WERI-Rb-1 (cell line): Measurements from ENCODE around the gene LCN6.
"Not testable (repeated sequence)": the region's sequence is repeated elsewhere in the genome, so short reads cannot be mapped to it uniquely, and the experiment has no call there.

Source experiments
- DNase-seq: peaks from one replicate; pipeline ENCODE4 v3.0.0-alpha.2; 2020
- H3K27ac ChIP-seq: fragments of 250-450 bp; sonication (Bioruptor Pico); 2 replicates; pipeline ENCODE4 v1.5.1; 2020; ENCODE audit warnings: mild to moderate bottlenecking, moderate library complexity
- H3K27me3 ChIP-seq: fragments of 250-450 bp; sonication (Bioruptor Pico); 2 replicates; pipeline ENCODE4 v1.5.1; 2021; ENCODE audit warnings: mild to moderate bottlenecking, low read depth, moderate library complexity; ENCODE audit not compliant: insufficient read depth, severe bottlenecking
- H3K36me3 ChIP-seq: fragments of 250-450 bp; sonication (Bioruptor Pico); 2 replicates; pipeline ENCODE4 v1.5.1; 2020; ENCODE audit warnings: mild to moderate bottlenecking, moderate library complexity
- H3K4me3 ChIP-seq: 2 replicates; pipeline ENCODE4 v1.5.1; 2011; ENCODE audit warnings: low read depth, mild to moderate bottlenecking, control low read depth, low read length
- H3K9me3 ChIP-seq: fragments of 250-450 bp; sonication (Bioruptor Pico); 2 replicates; pipeline ENCODE4 v1.5.1; 2021; ENCODE audit warnings: mild to moderate bottlenecking, moderate library complexity; ENCODE audit not compliant: severe bottlenecking
- TF ChIP-seq, protein P1 (sequence below): IDR thresholded peaks from 2 replicates; pipeline ENCODE4 v1.5.1; 2011; ENCODE audit warnings: low read depth, mild to moderate bottlenecking, control low read depth, inconsistent platforms, low read length

The LCN6 gene

DNA sequence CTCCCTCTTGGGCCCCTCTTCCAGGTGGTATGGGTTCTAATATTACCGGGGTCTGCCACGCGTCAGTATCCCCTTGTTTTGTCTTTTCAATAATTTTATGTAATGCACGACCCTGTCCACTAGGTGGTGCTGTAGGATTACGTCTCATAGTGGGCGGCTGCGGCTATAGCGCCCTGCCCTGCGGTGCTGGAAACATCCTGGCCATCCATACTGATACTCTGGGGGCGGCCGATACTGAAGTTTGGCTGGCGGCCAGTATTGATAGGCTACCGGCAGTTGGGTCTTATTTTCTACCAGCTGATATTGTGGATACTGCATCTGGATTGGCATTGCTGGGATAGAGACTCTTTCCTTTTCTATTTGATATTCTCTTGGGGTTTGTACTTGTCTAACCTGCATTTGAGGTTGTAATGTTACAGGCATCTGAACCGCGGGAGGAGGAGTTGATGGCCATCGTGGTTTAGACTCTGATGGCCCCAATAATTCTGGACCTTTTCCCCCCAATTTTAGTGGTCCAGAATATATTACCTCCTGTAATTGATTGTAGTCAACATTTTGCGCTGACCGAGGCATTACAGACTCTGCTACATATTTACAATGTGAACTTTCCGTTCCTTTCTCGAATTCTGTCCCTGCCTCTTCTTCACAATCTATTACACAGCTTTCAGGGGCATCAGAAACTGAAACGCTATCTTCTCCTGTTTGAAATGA lies 39.5 kb upstream of the LCN6 start:
- peak overlapping the region; percentile 89 for H3K27ac ChIP-seq
- no peaks in the 10 kb centered on the region for H3K27me3 ChIP-seq
- TF ChIP-seq, protein P1, sequence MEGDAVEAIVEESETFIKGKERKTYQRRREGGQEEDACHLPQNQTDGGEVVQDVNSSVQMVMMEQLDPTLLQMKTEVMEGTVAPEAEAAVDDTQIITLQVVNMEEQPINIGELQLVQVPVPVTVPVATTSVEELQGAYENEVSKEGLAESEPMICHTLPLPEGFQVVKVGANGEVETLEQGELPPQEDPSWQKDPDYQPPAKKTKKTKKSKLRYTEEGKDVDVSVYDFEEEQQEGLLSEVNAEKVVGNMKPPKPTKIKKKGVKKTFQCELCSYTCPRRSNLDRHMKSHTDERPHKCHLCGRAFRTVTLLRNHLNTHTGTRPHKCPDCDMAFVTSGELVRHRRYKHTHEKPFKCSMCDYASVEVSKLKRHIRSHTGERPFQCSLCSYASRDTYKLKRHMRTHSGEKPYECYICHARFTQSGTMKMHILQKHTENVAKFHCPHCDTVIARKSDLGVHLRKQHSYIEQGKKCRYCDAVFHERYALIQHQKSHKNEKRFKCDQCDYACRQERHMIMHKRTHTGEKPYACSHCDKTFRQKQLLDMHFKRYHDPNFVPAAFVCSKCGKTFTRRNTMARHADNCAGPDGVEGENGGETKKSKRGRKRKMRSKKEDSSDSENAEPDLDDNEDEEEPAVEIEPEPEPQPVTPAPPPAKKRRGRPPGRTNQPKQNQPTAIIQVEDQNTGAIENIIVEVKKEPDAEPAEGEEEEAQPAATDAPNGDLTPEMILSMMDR: peak; percentile 70
- peak; percentile 77 for DNase-seq
- H3K4me3 ChIP-seq: 0 out of 2 replicates have a peak overlapping the region, but pooled peaks have one; percentile 13
- H3K9me3 ChIP-seq: no peaks in the 10 kb centered on the region
- peaks cover 4% of the 10 kb centered on the region; the same call in 1 of the 2 replicates for H3K36me3 ChIP-seq

DNA sequence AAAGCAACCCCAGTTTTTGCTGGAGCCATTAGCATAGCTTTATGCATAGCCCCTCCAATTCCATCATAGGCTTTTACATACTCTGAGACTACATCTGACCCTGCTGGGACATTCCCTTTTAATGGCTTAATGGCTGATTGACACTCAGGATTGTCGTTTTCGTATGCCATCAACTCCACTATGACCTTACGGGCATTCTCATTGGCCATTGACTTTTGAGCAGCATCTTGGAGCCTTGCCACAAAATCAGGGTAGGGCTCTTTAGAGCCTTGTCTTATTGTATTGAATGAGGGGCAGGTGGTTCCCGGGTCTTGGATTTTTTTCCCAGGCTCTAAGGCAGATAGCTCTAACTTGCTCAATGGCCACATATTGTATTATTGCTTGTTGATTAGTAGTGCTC lies 38.7 kb upstream of the LCN6 start:
- not testable (repeated sequence) for H3K4me3 ChIP-seq, DNase-seq, H3K27me3 ChIP-seq, H3K27ac ChIP-seq, H3K36me3 ChIP-seq, H3K9me3 ChIP-seq

DNA sequence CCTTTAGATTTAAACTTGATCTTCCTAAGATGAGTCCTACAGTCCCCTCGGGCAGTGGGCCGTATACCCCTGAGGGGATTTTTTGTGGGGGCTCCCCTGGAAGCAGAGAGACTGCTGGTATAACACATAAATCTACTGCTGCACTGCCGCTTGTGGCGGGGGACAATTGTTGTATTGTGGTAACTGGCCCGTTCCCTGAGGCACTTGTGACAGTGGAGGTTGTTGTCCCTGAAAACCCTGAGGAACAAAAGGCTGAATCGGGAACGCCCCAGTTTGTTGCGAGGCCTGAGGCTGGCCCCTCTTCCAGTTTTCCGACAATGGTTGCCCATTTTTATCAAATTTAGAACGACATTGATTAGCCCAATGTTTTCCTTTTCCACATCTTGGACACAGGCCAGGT lies 38.1 kb upstream of the LCN6 start:
- DNase-seq: no peak
- H3K27ac ChIP-seq: no peak overlapping the region
- TF ChIP-seq, protein P1: no peak
- no peaks in the 10 kb centered on the region for H3K27me3 ChIP-seq
- H3K9me3 ChIP-seq: no peaks in the 10 kb centered on the region
- no peaks in the 10 kb centered on the region for H3K36me3 ChIP-seq
- no peak overlapping the region for H3K4me3 ChIP-seq

DNA sequence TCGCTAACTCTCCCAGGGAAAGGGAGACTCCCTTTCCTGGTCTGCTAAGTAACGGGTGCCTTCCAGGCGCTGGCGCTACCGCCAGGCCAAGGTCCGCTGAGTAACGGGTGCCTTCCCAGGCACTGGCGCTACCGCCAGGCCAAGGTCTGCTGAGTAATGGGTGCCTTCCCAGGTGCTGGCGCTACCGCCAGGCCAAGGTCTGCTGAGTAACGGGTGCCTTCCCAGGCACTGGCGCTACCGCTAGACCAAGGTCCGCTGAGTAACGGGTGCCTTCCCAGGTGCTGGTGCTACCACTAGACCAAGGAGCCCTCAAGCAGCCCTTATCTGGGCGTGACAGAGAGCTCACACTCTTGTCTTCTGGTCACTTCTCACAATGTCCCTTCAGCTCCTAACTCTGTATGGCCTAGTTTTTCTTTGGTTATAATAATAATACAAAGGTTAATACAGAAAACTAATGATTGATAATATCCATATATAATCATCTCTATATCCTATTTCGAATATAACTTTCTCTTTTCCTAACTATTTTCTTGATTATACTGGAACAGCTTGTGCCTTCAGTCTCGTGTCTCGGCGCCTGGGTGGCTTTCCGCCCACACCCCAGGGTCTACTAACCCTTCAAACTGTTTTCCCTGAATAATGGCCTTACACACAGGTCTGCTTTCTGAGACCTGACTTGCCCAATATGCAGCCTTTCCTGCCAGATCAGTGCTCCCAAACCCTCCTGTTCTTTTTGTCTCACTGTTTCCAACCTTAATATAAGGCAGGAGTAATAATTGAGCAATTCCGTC lies 37.4 kb upstream of the LCN6 start:
- not testable (repeated sequence) for H3K27ac ChIP-seq, DNase-seq, H3K9me3 ChIP-seq, H3K4me3 ChIP-seq, H3K27me3 ChIP-seq, H3K36me3 ChIP-seq

DNA sequence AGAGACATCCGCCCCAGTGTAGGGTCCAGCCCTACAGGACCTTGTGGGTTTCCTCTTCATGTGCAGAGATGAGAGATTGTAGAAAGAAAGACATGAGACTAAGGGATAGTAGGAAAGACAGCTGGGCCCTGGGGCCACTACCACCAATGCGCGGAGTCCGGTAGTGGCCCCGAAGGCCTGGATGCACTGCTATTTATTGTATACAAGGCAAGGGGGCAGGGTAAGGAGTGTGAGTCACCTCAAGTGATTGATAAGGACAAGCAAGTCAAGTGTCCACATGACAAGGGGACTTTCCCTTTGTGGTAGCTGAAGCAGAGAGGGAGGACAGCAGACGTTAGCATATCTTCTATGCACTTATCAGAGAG lies 36.7 kb upstream of the LCN6 start:
- Histone ChIP-seq H3K27me3 (no peaks in the 10 kb centered on the region), H3K4me3 (no peak overlapping the region), H3K9me3 (no peaks in the 10 kb centered on the region), H3K36me3 (no peaks in the 10 kb centered on the region), H3K27ac (no peak overlapping the region)
- DNase-seq: no peak
- TF ChIP-seq, protein P1: no peak

DNA sequence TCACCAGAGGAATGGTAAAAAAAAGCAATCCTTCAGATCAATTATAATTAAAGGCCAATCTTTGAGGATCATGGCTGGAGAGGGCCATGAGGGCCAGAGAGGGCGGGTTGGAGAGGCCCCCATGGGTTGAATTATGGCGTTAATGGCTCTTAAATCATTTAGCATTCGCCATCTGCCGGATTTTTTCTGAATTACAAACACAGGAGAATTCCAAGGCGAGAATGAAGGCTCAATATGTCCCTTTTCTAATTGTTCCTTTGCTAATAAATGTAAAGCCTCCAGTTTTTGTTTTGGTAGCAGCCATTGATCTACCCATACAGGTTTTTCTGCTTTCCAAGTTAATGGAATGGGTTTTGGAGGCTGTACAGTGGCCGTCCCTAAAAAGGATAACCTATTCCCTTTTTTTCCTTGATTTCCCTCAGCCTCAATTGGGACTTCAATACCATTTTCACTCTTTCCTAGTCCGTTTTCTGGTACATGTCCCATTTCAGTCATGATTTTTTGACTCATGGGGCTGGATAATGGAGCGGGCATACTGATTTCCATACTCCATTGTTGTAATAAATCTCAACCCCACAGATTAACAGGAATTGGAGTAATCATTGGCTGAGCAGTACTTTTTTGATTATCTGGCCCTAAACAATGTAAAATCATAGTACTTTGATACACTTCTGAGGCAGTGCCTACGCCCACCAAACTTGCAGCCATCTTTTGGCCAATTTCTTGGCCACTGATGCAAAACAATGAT lies 36.1 kb upstream of the LCN6 start:
- TF ChIP-seq, protein P1: no peak
- Histone ChIP-seq H3K4me3 (no peak overlapping the region), H3K27ac (peak overlapping the region; percentile 25), H3K27me3 (no peaks in the 10 kb centered on the region), H3K9me3 (no peaks in the 10 kb centered on the region), H3K36me3 (no peaks in the 10 kb centered on the region)
- DNase-seq: no peak
